ENCODE measurements around the gene JUP.

- TF ChIP-seq, protein P1, sequence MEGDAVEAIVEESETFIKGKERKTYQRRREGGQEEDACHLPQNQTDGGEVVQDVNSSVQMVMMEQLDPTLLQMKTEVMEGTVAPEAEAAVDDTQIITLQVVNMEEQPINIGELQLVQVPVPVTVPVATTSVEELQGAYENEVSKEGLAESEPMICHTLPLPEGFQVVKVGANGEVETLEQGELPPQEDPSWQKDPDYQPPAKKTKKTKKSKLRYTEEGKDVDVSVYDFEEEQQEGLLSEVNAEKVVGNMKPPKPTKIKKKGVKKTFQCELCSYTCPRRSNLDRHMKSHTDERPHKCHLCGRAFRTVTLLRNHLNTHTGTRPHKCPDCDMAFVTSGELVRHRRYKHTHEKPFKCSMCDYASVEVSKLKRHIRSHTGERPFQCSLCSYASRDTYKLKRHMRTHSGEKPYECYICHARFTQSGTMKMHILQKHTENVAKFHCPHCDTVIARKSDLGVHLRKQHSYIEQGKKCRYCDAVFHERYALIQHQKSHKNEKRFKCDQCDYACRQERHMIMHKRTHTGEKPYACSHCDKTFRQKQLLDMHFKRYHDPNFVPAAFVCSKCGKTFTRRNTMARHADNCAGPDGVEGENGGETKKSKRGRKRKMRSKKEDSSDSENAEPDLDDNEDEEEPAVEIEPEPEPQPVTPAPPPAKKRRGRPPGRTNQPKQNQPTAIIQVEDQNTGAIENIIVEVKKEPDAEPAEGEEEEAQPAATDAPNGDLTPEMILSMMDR (conservative IDR thresholded peaks at IDR 0.05; ENCODE audit: low read length) = no peak
- TF ChIP-seq EZH2phosphoT487 (IDR thresholded peaks at IDR 0.05; ENCODE audit: borderline replicate concordance, low read depth, low read length) = no peak
Observed at GRCh38 chr17:41794540-41794975, 8.0 kb upstream of the JUP start.

All from OCI-LY7 (cell line).